Measurements from ENCODE around the gene GAS2.
A peak's percentile ranks its signal among the peaks of the same experiment; 100 is the strongest.

Gene GAS2

GRCh38 chr11:22787551-22788162 is 121.2 kb downstream of the GAS2 start:
- peak in 1 of 2 donors; percentile 2 for DNase-seq (ENCODE audit: low read depth in 2 of 2)

- no peak for DNase-seq (ENCODE audit: low read depth in 2 of 2)
Observed at GRCh38 chr11:22792497-22792896, 126.1 kb downstream of the GAS2 start.

- DNase-seq (ENCODE audit: low read depth in 2 of 2): no peak
Observed at GRCh38 chr11:22795914-22796313, 129.5 kb downstream of the GAS2 start.

- DNase-seq (ENCODE audit: low read depth in 2 of 2): no peak
Observed at GRCh38 chr11:22797047-22797446, 130.6 kb downstream of the GAS2 start.

GRCh38 chr11:22798901-22799300 is 132.5 kb downstream of the GAS2 start:
- no peak for DNase-seq (ENCODE audit: low read depth in 2 of 2)

GRCh38 chr11:22800482-22800881 is 134.1 kb downstream of the GAS2 start:
- no peak for DNase-seq (ENCODE audit: low read depth in 2 of 2)

GRCh38 chr11:22802861-22803260 is 136.4 kb downstream of the GAS2 start:
- no peak for DNase-seq (ENCODE audit: low read depth in 2 of 2)

- DNase-seq (ENCODE audit: low read depth in 2 of 2): no peak
Observed at GRCh38 chr11:22807391-22807790, 141.0 kb downstream of the GAS2 start.

- no peak for DNase-seq (ENCODE audit: low read depth in 2 of 2)
Observed at GRCh38 chr11:22807855-22808570, 141.6 kb downstream of the GAS2 start.

GRCh38 chr11:22808571-22809197 is 142.3 kb downstream of the GAS2 start:
- DNase-seq (ENCODE audit: low read depth in 2 of 2): no peak

GRCh38 chr11:22809893-22810292 is 143.5 kb downstream of the GAS2 start:
- no peak for DNase-seq (ENCODE audit: low read depth in 2 of 2)

GRCh38 chr11:22822203-22822602 is 155.8 kb downstream of the GAS2 start:
- no peak for DNase-seq (ENCODE audit: low read depth in 2 of 2)

GRCh38 chr11:22828373-22828772 is 162.0 kb downstream of the GAS2 start:
- DNase-seq (ENCODE audit: low read depth in 2 of 2): no peak

GRCh38 chr11:22829231-22830081 is 163.0 kb downstream of the GAS2 start, which contains the start of gene SVIP:
TSS of gene SVIP (minus strand) at chr11:22829801. CDS start at chr11:22829748, 53 bp downstream.
- DNase-seq (ENCODE audit: low read depth in 2 of 2): peak; percentile 88 to 91

- DNase-seq (ENCODE audit: low read depth in 2 of 2): no peak
Observed at GRCh38 chr11:22830082-22830414, 163.6 kb downstream of the GAS2 start.

GRCh38 chr11:22832315-22833015 is 166.1 kb downstream of the GAS2 start:
- DNase-seq (ENCODE audit: low read depth in 2 of 2): no peak

GRCh38 chr11:22846726-22847125 is 180.3 kb downstream of the GAS2 start:
- DNase-seq (ENCODE audit: low read depth in 2 of 2): no peak

- DNase-seq (ENCODE audit: low read depth in 2 of 2): no peak
Observed at GRCh38 chr11:22851477-22851876, 185.1 kb downstream of the GAS2 start.

GRCh38 chr11:22859756-22860155 is 193.3 kb downstream of the GAS2 start:
- no peak for DNase-seq (ENCODE audit: low read depth in 2 of 2)

GRCh38 chr11:22860241-22860640 is 193.8 kb downstream of the GAS2 start, which contains the start of gene CCDC179:
TSS of gene CCDC179 (minus strand) at chr11:22860474. CDS start at chr11:22860421, 53 bp downstream.
- no peak for DNase-seq (ENCODE audit: low read depth in 2 of 2)

Data from stimulated activated CD4-positive, alpha-beta T cell treated with anti-CD3 and anti-CD28 coated beads, Interleukin-15, amount 100 ng/mL, for 48 hours (primary cell).